GM19025 (cell line): Measurements from ENCODE around the gene LCMT1.
A peak's percentile ranks its signal among the peaks of the same experiment; 100 is the strongest.
"Not testable (repeated sequence)": the region's sequence is repeated elsewhere in the genome, so short reads cannot be mapped to it uniquely, and the experiment has no call there.

ENCODE experiments used
- ATAC-seq: cut with Tn5 transposase; IDR thresholded peaks from one replicate; pipeline ENCODE4 v1.9.1; 2021; ENCODE audit warnings: mild to moderate bottlenecking, low read depth, moderate library complexity; ENCODE audit not compliant: unreplicated experiment

The LCMT1 gene

GRCh38 chr16:25093208-25094061, 18.1 kb upstream of the LCMT1 start:
- no peak for ATAC-seq

- ATAC-seq, result no peak
Measured at GRCh38 chr16:25094596-25094995, 16.9 kb upstream of the LCMT1 start.

GRCh38 chr16:25095636-25096035, 15.9 kb upstream of the LCMT1 start:
- ATAC-seq, result no peak

GRCh38 chr16:25097276-25097975, 14.1 kb upstream of the LCMT1 start:
- no peak for ATAC-seq

GRCh38 chr16:25100511-25100910, 11.0 kb upstream of the LCMT1 start:
- no peak for ATAC-seq

- ATAC-seq, result peak; percentile 42
Measured at GRCh38 chr16:25106567-25107465, 4.7 kb upstream of the LCMT1 start.

- no peak for ATAC-seq
Measured at GRCh38 chr16:25107466-25107792, 4.1 kb upstream of the LCMT1 start.

- ATAC-seq, result no peak
Measured at GRCh38 chr16:25108054-25108453, 3.5 kb upstream of the LCMT1 start.

GRCh38 chr16:25109643-25110042, 1.9 kb upstream of the LCMT1 start:
- ATAC-seq, result no peak

GRCh38 chr16:25110387-25110947, 1.1 kb upstream of the LCMT1 start:
- ATAC-seq, result no peak

- no peak for ATAC-seq
Measured at GRCh38 chr16:25114121-25114520, 2.6 kb downstream of the LCMT1 start.

- ATAC-seq, result no peak
Measured at GRCh38 chr16:25118851-25119578, 7.5 kb downstream of the LCMT1 start.

- ATAC-seq, result no peak
Measured at GRCh38 chr16:25121824-25122600, 10.5 kb downstream of the LCMT1 start.

- ATAC-seq, result no peak
Measured at GRCh38 chr16:25124503-25124902, 13.0 kb downstream of the LCMT1 start.

- not testable (repeated sequence) for ATAC-seq
Measured at GRCh38 chr16:25126086-25126666, 14.6 kb downstream of the LCMT1 start.

- ATAC-seq, result no peak
Measured at GRCh38 chr16:25126820-25127232, 15.3 kb downstream of the LCMT1 start.

GRCh38 chr16:25132751-25133150, 21.2 kb downstream of the LCMT1 start:
- ATAC-seq, result not testable (repeated sequence)

- ATAC-seq, result no peak
Measured at GRCh38 chr16:25134166-25134700, 22.7 kb downstream of the LCMT1 start.
